HepG2 (cell line): Measurements from ENCODE around the gene SIGMAR1. TPM values are rescaled to one million over a fixed set of nuclear protein-coding genes. Genes with fewer than 3 reads are reported as not detected.

Experiments
- ATAC-seq: fragments of 200-7000 bp; cut with Tn5 transposase; 3 replicates; pipeline ENCODE4 v1.9.1; 2020; ENCODE audit warnings: mild to moderate bottlenecking, moderate library complexity
- BruUV-seq: library from RNA; stranded (reverse); fragments of 400-500 nt; replicated peaks from 2 replicates; lab custom pipeline; 2021; lab: Mats Ljungman, UMichigan
- CTCF ChIA-PET: fragments of 300-600 bp; formaldehyde crosslinking; extraction: SDS; loops from one replicate; lab custom pipeline; 2021; ENCODE audit warnings: low total read pairs, inconsistent platforms, low intra/inter-chr PET ratio; lab: Yijun Ruan, JAX
- POLR2A ChIA-PET: fragments of 350-600 bp; sonication (Branson Sonifier 250); formaldehyde crosslinking; loops from one replicate; lab custom pipeline; 2020; ENCODE audit warnings: antibody characterized with exemption, inconsistent platforms; lab: Yijun Ruan, JAX
- DNase-seq: peaks from one replicate; pipeline ENCODE4 v3.0.0-alpha.2; 2015; ENCODE audit warnings: low spot score
- FAIRE-seq: peaks from 3 replicates; lab custom pipeline; 2011; peaks lifted over from hg19 to GRCh38; lab: Jason Lieb, UNC
- H2AFZ ChIP-seq: one replicate; pipeline ENCODE4 v1.6.1; 2011; ENCODE audit warnings: low read length, inconsistent platforms
- H3K27ac ChIP-seq: fragments of 300-600 bp; 3 replicates; pipeline ENCODE4 v1.8.0; 2011; ENCODE audit warnings: mixed run types, mild to moderate bottlenecking, mixed read lengths, low read length, inconsistent platforms; ENCODE audit not compliant: insufficient read depth; ENCODE audit errors: extremely low read length
- H3K27me3 ChIP-seq, 2 experiments: fragments of 200-600 bp in 1 of 2; 2 replicates in 1 of 2; 3 replicates in 1 of 2; pipeline versions ENCODE4 v1.6.0 to v1.8.0; 2011; ENCODE audit warnings: low read length in 2 of 2, mild to moderate bottlenecking in 2 of 2, moderate library complexity in 2 of 2, inconsistent platforms in 1 of 2; ENCODE audit not compliant: insufficient read depth in 2 of 2, control insufficient read depth in 1 of 2
- H3K36me3 ChIP-seq, 2 experiments: fragments of 200-600 bp in 1 of 2; replicated peaks in 1 of 2; 2 replicates in 1 of 2; 3 replicates in 1 of 2; pipeline versions ENCODE4 v1.5.1 to v1.8.0; 2011; ENCODE audit warnings: low read length in 2 of 2, inconsistent platforms in 1 of 2; ENCODE audit not compliant: insufficient read depth in 2 of 2, control insufficient read depth in 1 of 2
- H3K4me1 ChIP-seq: 2 replicates; pipeline ENCODE4 v1.5.1; 2012; ENCODE audit warnings: low read length, inconsistent platforms; ENCODE audit not compliant: insufficient read depth
- H3K4me2 ChIP-seq: 2 replicates; pipeline ENCODE4 v1.6.0; 2011; ENCODE audit warnings: low read depth, low read length, inconsistent platforms
- H3K4me3 ChIP-seq, 3 experiments: fragments of 200-600 bp in 1 of 3; sonication (generic), shearing (Covaris generic) in 1 of 3; replicated peaks in 1 of 3; 2 replicates each; pipeline ENCODE4 v1.5.1; 2011 to 2016; ENCODE audit warnings: low read length in 3 of 3, inconsistent platforms in 2 of 3, low read depth in 2 of 3, mild to moderate bottlenecking in 2 of 3, control low read depth in 1 of 3, mixed read lengths in 1 of 3; ENCODE audit not compliant: insufficient read depth in 1 of 3
- H3K79me2 ChIP-seq: one replicate; pipeline ENCODE4 v1.6.1; 2011; ENCODE audit warnings: low read length, inconsistent platforms; ENCODE audit not compliant: insufficient read depth
- H3K9ac ChIP-seq: 2 replicates; pipeline ENCODE4 v1.6.0; 2011; ENCODE audit warnings: mild to moderate bottlenecking, low read depth, low read length, inconsistent platforms; ENCODE audit not compliant: insufficient read depth
- H3K9me3 ChIP-seq: 2 replicates; pipeline ENCODE4 v1.5.1; 2012; ENCODE audit warnings: mild to moderate bottlenecking, low read length
- H4K20me1 ChIP-seq: 2 replicates; pipeline ENCODE4 v1.6.0; 2011; ENCODE audit warnings: inconsistent platforms, mild to moderate bottlenecking, low read length, moderate library complexity; ENCODE audit not compliant: insufficient read depth
- AGO1 ChIP-seq: fragments of 200-400 bp; formaldehyde crosslinking; IDR thresholded peaks from 2 replicates; pipeline ENCODE4 v1.6.1; 2017; ENCODE audit warnings: mild to moderate bottlenecking, low read depth, low read length, moderate library complexity; ENCODE audit not compliant: poor library complexity, severe bottlenecking
- CBFB ChIP-seq: sonication (generic); formaldehyde crosslinking; IDR thresholded peaks from 2 replicates; pipeline ENCODE4 v1.4.0; 2020; ENCODE audit warnings: missing genetic modification reagents
- CC2D1A ChIP-seq: sonication (generic); formaldehyde crosslinking; IDR thresholded peaks from 2 replicates; pipeline ENCODE4 v1.8.1; 2023; ENCODE audit warnings: mild to moderate bottlenecking, missing genetic modification reagents
- EEA1 ChIP-seq: sonication (generic); formaldehyde crosslinking; IDR thresholded peaks from 2 replicates; pipeline ENCODE4 v1.5.1; 2020; ENCODE audit warnings: mild to moderate bottlenecking, missing genetic modification reagents, borderline replicate concordance
- HMGA1 ChIP-seq: sonication (generic); formaldehyde crosslinking; conservative IDR thresholded peaks from 2 replicates; pipeline ENCODE4 v1.4.0; 2020; ENCODE audit warnings: missing genetic modification reagents
- ZMYM4 ChIP-seq: sonication (generic); formaldehyde crosslinking; IDR thresholded peaks from 2 replicates; pipeline ENCODE4 v1.8.1; 2023; ENCODE audit warnings: mild to moderate bottlenecking, missing genetic modification reagents
- ZNF589 ChIP-seq: sonication (generic); formaldehyde crosslinking; conservative IDR thresholded peaks from 2 replicates; pipeline ENCODE4 v1.8.0; 2022; ENCODE audit warnings: mild to moderate bottlenecking, moderate library complexity, missing genetic modification reagents
- WGBS: methylation state at CpG from one replicate; pipeline ENCODE4 v1.1.6; 2017; ENCODE audit warnings: low lambda C conversion rate; 5-methylcytosine and 5-hydroxymethylcytosine counted together
- in situ Hi-C: cut with HindIII; loops from 2 replicates; pipeline ENCODE4 v1.10.0; 2017; ENCODE audit warnings: low pct_unique_long_range_greater_than_20kb; ENCODE audit not compliant: extremely low pct_ligation_motif_present
- intact Hi-C: fragments of 100-400 bp; cut with micrococcal nuclease; formaldehyde crosslinking; loops from one replicate; pipeline ENCODE4 v1.10.0; 2022; ENCODE audit not compliant: unreplicated experiment
- polyA plus RNA-seq, 8 experiments: library from polyadenylated mRNA; depleted of rRNA in 3 of 8; stranded (reverse) in 7 of 8; unstranded in 1 of 8; fragments of >200 nt; fragmentation: Illumina TruSeq in 4 of 8; extraction: Trizol in 4 of 8; gene quantifications; 2 replicates each; pipeline versions ENCODE4 v1.2.1 to v1.2.3, GENCODE V29; 2011 to 2016; ENCODE audit warnings: low read depth in 4 of 8, missing spikeins in 1 of 8, mixed read lengths in 1 of 8; ENCODE audit not compliant: insufficient read depth in 1 of 8
- total RNA-seq, 5 experiments: library from RNA; depleted of rRNA; stranded (reverse); fragments of >200 nt; fragmentation: Illumina TruSeq; extraction: Trizol; gene quantifications; 2 replicates each; pipeline ENCODE4 v1.2.3, GENCODE V29; 2016; ENCODE audit warnings: low read depth in 1 of 5
- TF ChIP-seq, protein P1 (sequence below): sonication (generic); formaldehyde crosslinking; IDR thresholded peaks from 2 replicates; pipeline ENCODE4 v1.9.0; 2022; ENCODE audit warnings: low read depth, missing genetic modification reagents
- TF ChIP-seq, protein P2 (sequence below): sonication (generic); formaldehyde crosslinking; IDR thresholded peaks from 2 replicates; pipeline ENCODE4 v1.4.0; 2020; ENCODE audit warnings: missing genetic modification reagents
- TF ChIP-seq, protein P3 (sequence below): sonication (generic); formaldehyde crosslinking; IDR thresholded peaks from 2 replicates; pipeline ENCODE4 v1.4.0; 2020; ENCODE audit warnings: mild to moderate bottlenecking, low read depth, missing genetic modification reagents
- TF ChIP-seq, protein P4 (sequence below): sonication (generic); formaldehyde crosslinking; IDR thresholded peaks from 2 replicates; pipeline ENCODE4 v1.5.0; 2020; ENCODE audit warnings: mild to moderate bottlenecking, missing genetic modification reagents, moderate library complexity

SIGMAR1 gene
- total and polyA plus RNA-seq, 2 of the 13 experiments (the other 11 are each of a cell fraction or from before 2014, with no cell fraction given): 38.9 to 60.8 TPM

DNA sequence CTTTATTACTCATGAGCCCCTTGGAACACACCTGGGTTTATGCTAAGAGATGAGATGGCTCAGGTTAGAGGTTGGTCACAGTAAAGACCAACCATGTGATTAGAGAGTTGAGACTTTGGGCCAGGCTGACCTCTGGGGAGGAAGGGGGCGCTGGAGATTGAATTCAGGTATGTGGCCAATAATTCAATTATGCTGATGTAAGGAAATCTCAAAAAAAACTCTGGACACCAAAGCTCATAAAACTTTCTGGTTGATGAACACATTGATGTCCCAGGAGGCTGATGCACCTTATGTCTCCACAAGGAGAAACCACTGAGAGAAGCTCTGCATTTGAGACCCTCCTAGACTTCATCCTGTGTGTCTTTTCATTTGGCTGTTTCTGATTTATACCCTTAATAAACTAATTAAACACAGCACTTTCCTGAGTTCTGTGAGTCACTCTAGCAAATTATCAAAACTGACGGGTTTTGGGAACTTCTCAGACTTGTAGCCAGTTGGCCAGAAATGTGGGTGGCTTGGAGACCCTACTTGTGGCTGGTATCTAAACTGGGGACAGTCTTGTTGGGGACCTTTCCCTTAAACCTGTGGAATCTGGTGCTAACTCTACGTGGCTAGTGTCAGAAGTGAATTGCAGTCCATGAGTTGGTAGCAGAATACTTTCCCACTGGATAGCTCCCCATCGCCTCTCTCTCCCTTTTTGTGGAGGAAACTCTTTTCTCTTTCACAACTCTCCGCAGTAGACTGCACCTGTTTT lies 32.4 kb upstream of the SIGMAR1 start (continued):
- TF ChIP-seq, protein P1, sequence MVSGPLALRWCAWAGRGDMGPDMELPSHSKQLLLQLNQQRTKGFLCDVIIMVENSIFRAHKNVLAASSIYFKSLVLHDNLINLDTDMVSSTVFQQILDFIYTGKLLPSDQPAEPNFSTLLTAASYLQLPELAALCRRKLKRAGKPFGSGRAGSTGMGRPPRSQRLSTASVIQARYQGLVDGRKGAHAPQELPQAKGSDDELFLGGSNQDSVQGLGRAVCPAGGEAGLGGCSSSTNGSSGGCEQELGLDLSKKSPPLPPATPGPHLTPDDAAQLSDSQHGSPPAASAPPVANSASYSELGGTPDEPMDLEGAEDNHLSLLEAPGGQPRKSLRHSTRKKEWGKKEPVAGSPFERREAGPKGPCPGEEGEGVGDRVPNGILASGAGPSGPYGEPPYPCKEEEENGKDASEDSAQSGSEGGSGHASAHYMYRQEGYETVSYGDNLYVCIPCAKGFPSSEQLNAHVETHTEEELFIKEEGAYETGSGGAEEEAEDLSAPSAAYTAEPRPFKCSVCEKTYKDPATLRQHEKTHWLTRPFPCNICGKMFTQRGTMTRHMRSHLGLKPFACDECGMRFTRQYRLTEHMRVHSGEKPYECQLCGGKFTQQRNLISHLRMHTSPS: no peak
- TF ChIP-seq CC2D1A (no peak), HMGA1 (CRISPR knock-in tag) (no peak)

DNA sequence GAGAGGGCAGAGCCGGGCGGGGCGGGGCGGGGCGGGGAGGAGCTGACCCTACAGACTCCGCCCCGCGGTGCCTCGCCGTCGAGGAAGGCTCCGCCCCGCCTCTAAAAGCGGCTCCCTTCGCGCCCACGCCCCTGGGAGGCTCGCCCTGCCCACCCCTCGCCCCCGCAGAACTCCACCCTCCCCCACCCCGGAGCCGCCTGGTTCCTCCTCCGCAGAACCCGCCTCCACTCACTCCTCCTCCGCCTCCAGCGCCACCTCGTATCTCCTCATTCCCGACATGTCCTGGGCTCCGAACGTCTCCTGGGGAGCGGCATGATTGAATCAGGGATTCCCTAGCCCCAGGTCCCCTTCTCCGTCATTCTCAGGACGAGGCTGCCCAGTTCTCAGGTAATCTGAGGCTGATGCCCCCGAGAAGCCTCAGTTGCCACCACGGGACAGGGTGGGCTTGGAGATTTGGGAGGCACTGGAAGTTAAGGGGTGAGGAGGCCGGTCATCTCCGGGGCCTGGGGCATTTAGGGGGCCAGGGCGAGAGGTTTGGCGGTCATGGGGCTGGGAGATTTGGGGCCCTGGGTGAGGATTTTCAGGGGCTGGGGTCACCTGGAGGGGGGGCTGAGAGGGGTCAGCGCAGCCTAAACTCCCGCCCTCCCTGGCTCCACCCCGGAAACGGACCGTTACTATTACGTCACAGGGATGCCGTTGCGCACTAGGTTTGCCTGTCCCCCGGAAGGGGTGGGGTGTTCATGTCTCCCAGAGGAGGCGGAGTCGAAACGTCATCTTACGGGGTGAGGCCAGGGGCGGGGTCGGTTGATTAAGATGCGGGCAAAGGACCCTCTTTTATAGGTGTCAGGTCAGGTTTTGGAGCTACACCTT lies 28.0 kb upstream of the SIGMAR1 start:
- DNase-seq: peak; percentile 56
- intact Hi-C loops (no loop called here), in situ Hi-C loops (no loop called here)
- no peak overlapping the region for H2AFZ ChIP-seq
- peak overlapping the region; percentile 66 to 79 (median 66) for H3K4me3 ChIP-seq
- 8% methylated on average over 47 of the region's 55 CpGs for WGBS
- H3K9ac ChIP-seq: peak overlapping the region; percentile 74
- FAIRE-seq: no peak
- ChIA-PET CTCF (interaction anchor here (2.0 to 3.3 kb wide), 3 partner anchors 19 to 53 kb away, joined by 6 to 22 read pairs (median 12); partner anchors contain the start of genes GALT and RPP25L), POLR2A (interaction anchor here (0.6 to 4.9 kb wide), 11 partner anchors 9 to 53 kb away, joined by 3 to 40 read pairs (median 5); partner anchors contain the start of genes ARID3C, DCTN3, GALT and IL11RA)
- H3K27me3 ChIP-seq: no peaks in the 10 kb centered on the region
- peak overlapping the region; percentile 71 for H3K27ac ChIP-seq
- no peaks in the 10 kb centered on the region for H3K36me3 ChIP-seq
- TSS peak; percentile 81 for BruUV-seq
- no peaks in the 10 kb centered on the region for H3K9me3 ChIP-seq
- peak overlapping the region; percentile 89 for H3K4me2 ChIP-seq
- H4K20me1 ChIP-seq: no peaks in the 10 kb centered on the region
- ATAC-seq: peak; percentile 79
- no peaks in the 10 kb centered on the region for H3K79me2 ChIP-seq
- peaks cover 24% of the 10 kb centered on the region for H3K4me1 ChIP-seq
- TF ChIP-seq, protein P2, sequence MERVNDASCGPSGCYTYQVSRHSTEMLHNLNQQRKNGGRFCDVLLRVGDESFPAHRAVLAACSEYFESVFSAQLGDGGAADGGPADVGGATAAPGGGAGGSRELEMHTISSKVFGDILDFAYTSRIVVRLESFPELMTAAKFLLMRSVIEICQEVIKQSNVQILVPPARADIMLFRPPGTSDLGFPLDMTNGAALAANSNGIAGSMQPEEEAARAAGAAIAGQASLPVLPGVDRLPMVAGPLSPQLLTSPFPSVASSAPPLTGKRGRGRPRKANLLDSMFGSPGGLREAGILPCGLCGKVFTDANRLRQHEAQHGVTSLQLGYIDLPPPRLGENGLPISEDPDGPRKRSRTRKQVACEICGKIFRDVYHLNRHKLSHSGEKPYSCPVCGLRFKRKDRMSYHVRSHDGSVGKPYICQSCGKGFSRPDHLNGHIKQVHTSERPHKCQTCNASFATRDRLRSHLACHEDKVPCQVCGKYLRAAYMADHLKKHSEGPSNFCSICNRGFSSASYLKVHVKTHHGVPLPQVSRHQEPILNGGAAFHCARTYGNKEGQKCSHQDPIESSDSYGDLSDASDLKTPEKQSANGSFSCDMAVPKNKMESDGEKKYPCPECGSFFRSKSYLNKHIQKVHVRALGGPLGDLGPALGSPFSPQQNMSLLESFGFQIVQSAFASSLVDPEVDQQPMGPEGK: 0 out of 2 replicates have a peak, but pooled peaks have one; percentile 41
- TF ChIP-seq AGO1 (no peak), EEA1 (no peak), CBFB (CRISPR knock-in tag) (no peak), ZMYM4 (CRISPR knock-in tag) (peak; percentile 8; the same call in 1 of the 2 replicates), ZNF589 (no peak)
- TF ChIP-seq, protein P3, sequence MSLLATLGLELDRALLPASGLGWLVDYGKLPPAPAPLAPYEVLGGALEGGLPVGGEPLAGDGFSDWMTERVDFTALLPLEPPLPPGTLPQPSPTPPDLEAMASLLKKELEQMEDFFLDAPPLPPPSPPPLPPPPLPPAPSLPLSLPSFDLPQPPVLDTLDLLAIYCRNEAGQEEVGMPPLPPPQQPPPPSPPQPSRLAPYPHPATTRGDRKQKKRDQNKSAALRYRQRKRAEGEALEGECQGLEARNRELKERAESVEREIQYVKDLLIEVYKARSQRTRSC (CRISPR knock-in tag): no peak
- TF ChIP-seq, protein P4, sequence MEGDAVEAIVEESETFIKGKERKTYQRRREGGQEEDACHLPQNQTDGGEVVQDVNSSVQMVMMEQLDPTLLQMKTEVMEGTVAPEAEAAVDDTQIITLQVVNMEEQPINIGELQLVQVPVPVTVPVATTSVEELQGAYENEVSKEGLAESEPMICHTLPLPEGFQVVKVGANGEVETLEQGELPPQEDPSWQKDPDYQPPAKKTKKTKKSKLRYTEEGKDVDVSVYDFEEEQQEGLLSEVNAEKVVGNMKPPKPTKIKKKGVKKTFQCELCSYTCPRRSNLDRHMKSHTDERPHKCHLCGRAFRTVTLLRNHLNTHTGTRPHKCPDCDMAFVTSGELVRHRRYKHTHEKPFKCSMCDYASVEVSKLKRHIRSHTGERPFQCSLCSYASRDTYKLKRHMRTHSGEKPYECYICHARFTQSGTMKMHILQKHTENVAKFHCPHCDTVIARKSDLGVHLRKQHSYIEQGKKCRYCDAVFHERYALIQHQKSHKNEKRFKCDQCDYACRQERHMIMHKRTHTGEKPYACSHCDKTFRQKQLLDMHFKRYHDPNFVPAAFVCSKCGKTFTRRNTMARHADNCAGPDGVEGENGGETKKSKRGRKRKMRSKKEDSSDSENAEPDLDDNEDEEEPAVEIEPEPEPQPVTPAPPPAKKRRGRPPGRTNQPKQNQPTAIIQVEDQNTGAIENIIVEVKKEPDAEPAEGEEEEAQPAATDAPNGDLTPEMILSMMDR: peak; percentile 13; the same call in 1 of the 2 replicates
